Panc1 (cell line): ENCODE measurements around the gene PPP2R2B. TPM values are rescaled to one million over a fixed set of nuclear protein-coding genes. Genes with fewer than 3 reads are reported as not detected.

ENCODE experiments used
- ATAC-seq: fragments of 200-7000 bp; cut with Tn5 transposase; 2 replicates; pipeline ENCODE4 v1.9.1; 2020; ENCODE audit warnings: mild to moderate bottlenecking, moderate library complexity
- BruUV-seq: library from RNA; stranded (reverse); fragments of 400-500 nt; replicated peaks from 2 replicates; lab custom pipeline; 2021; lab: Mats Ljungman, UMichigan
- CTCF ChIA-PET: fragments of 300-600 bp; sonication (Branson Sonifier 250); formaldehyde crosslinking; loops from one replicate; lab custom pipeline; 2022; ENCODE audit warnings: antibody characterized with exemption; lab: Charles Lee
- POLR2A ChIA-PET: fragments of 300-600 bp; sonication (Branson Sonifier 250); formaldehyde crosslinking; loops from one replicate; lab custom pipeline; 2022; ENCODE audit warnings: antibody characterized with exemption; lab: Charles Lee
- DNase-seq: peaks from one replicate; pipeline ENCODE4 v3.0.0-alpha.2; 2010; ENCODE audit warnings: low read depth, low spot score
- H3K27ac ChIP-seq: 2 replicates; pipeline ENCODE4 v1.5.1; 2011; ENCODE audit warnings: mild to moderate bottlenecking, low read length, inconsistent platforms
- H3K27me3 ChIP-seq: fragments of 200-500 bp; sonication (Bioruptor generic); 2 replicates; pipeline ENCODE4 v1.6.0; 2014; ENCODE audit warnings: low read length, inconsistent platforms; ENCODE audit not compliant: control insufficient read depth, insufficient read depth
- H3K36me3 ChIP-seq: fragments of 200-500 bp; sonication (Bioruptor generic); 2 replicates; pipeline ENCODE4 v1.5.1; 2014; ENCODE audit warnings: inconsistent platforms, mild to moderate bottlenecking, low read length, moderate library complexity; ENCODE audit not compliant: control insufficient read depth, insufficient read depth
- H3K4me1 ChIP-seq: 2 replicates; pipeline ENCODE4 v1.5.1; 2011; ENCODE audit warnings: inconsistent platforms, mild to moderate bottlenecking, low read length, moderate library complexity; ENCODE audit not compliant: control insufficient read depth, insufficient read depth
- H3K4me3 ChIP-seq, 2 experiments: 2 replicates each; pipeline ENCODE4 v1.5.1; 2011 to 2012; ENCODE audit warnings: low read depth in 2 of 2, low read length in 2 of 2, mild to moderate bottlenecking in 2 of 2, inconsistent platforms in 1 of 2, moderate library complexity in 1 of 2
- H3K9me3 ChIP-seq: fragments of 200-500 bp; sonication (Bioruptor generic); 2 replicates; pipeline ENCODE4 v1.5.1; 2014; ENCODE audit warnings: low read depth, mild to moderate bottlenecking, inconsistent platforms, low read length, moderate library complexity; ENCODE audit not compliant: control insufficient read depth, insufficient read depth
- CTCF ChIP-seq: fragments of 450-650 bp; IDR thresholded peaks from 2 replicates; pipeline ENCODE4 v1.5.1; 2017; ENCODE audit warnings: mild to moderate bottlenecking
- POLR2AphosphoS5 ChIP-seq: IDR thresholded peaks from 2 replicates; pipeline ENCODE4 v1.6.1; 2012; ENCODE audit warnings: mild to moderate bottlenecking, low read depth, low read length, moderate library complexity
- REST ChIP-seq, 2 experiments: IDR thresholded peaks; 2 replicates each; pipeline ENCODE4 v1.6.1; 2011 to 2012; ENCODE audit warnings: low read depth in 2 of 2, control low read depth in 1 of 2, low read length in 1 of 2, mild to moderate bottlenecking in 1 of 2, moderate library complexity in 1 of 2; ENCODE audit not compliant: insufficient read depth in 1 of 2
- SIN3A ChIP-seq: IDR thresholded peaks from 2 replicates; pipeline ENCODE4 v1.6.1; 2012; ENCODE audit warnings: low read depth, mild to moderate bottlenecking, low read length, moderate library complexity, borderline replicate concordance; ENCODE audit not compliant: insufficient read depth
- TCF7L2 ChIP-seq: IDR thresholded peaks from 2 replicates; pipeline ENCODE4 v1.6.1; 2011; ENCODE audit warnings: mild to moderate bottlenecking, low read depth, low read length, inconsistent platforms
- in situ Hi-C: cut with HindIII; loops from 2 replicates; pipeline ENCODE4 v1.10.0; 2016; ENCODE audit warnings: low sequenced_read_pairs, low pct_unique_long_range_greater_than_20kb
- intact Hi-C: fragments of 100-400 bp; cut with micrococcal nuclease; formaldehyde crosslinking; loops from one replicate; pipeline ENCODE4 v1.10.0; 2022; ENCODE audit not compliant: unreplicated experiment
- total RNA-seq: library from RNA; stranded (reverse); gene quantifications from one replicate; pipeline ENCODE4 v1.2.1, GENCODE V29; 2021; ENCODE audit not compliant: unreplicated experiment

The PPP2R2B gene
- total RNA-seq, 1 experiment from 2014 or later = 8.8 TPM

- Histone ChIP-seq H3K36me3 (no peaks in the 10 kb centered on the region), H3K9me3 (no peaks in the 10 kb centered on the region), H3K4me1 (no peaks in the 10 kb centered on the region), H3K27ac (no peak overlapping the region), H3K4me3 (no peak overlapping the region), H3K27me3 (no peaks in the 10 kb centered on the region)
- ATAC-seq = no peak
- intact Hi-C loops (no loop called here), in situ Hi-C loops (no loop called here)
- ChIA-PET CTCF (no interaction called here), POLR2A (no interaction called here)
- DNase-seq = no peak
- TF ChIP-seq POLR2AphosphoS5 (no peak), CTCF (no peak)
- BruUV-seq = no TSS peak
Measured at GRCh38 chr5:146921225-146921624, 42.7 kb upstream of the PPP2R2B start.

GRCh38 chr5:146920351-146920881 lies 41.9 kb upstream of the PPP2R2B start:
- in situ Hi-C loops = no loop called here
- TF ChIP-seq REST (IDR thresholded peaks at IDR 0.05; ENCODE audit: insufficient read depth in 1 of 2, low read depth in 2 of 2, low read length in 1 of 2) (no peak), TCF7L2 (no peak), SIN3A (no peak), POLR2AphosphoS5 (no peak), CTCF (no peak)
- Histone ChIP-seq H3K4me1 (no peaks in the 10 kb centered on the region), H3K9me3 (no peaks in the 10 kb centered on the region), H3K4me3 (no peak overlapping the region), H3K27ac (no peak overlapping the region), H3K36me3 (no peaks in the 10 kb centered on the region), H3K27me3 (no peaks in the 10 kb centered on the region)
- ChIA-PET POLR2A (no interaction called here), CTCF (no interaction called here)
- no peak for DNase-seq
- no peak for ATAC-seq
- intact Hi-C loops = no loop called here
- BruUV-seq = no TSS peak
